Measurements from ENCODE around the gene MRPL41.
A peak's percentile ranks its signal among the peaks of the same experiment; 100 is the strongest.

Gene MRPL41

DNA sequence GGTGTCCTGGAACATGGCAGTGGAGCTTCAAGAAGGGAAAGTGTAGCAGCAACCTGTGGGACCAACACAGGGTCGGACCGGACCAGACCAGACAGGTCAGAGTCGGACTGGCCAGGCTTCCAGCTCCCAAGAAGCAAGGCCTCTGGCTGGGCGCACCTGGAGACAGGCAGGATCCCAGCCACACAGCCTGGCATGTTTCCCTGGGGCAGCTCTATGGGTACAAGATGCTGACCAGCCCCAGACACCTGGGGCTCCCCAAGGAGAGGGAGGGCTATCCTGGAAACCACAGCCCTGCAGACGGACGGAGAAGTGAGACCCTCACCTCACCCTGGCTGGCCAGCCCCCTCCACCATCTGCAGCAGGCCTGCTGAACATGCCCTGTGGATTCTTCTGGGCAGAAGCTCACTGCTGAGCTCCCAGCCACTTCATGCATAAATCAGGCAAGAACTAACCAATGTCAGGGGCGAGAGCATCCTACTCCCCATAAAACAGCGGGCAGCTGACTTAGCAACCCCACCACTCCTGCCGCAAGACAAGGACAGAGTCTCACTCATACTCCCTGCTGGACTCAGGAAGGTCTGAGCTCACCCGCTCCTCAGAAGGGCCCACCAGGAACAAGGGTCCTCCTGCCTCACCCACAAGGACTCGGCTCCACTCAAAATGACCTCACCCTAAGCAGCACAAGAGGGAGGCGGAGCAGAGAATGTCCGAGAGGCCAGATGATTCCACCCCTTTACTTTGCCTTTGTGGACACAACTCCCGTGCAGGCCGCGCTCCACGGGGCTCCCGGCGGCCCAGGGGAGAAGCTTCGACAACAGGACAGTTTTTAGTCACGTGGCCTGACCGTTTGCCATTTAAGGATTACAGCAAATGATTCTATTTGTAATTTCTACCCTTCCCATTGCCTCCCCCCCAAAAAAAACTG is 29.9 kb downstream of the MRPL41 start:
- no peak for FAIRE-seq
- TF ChIP-seq TAF1 (IDR thresholded peaks at IDR 0.05; ENCODE audit: low read depth, low read length) = no peak
- TF ChIP-seq SPI1 (IDR thresholded peaks at IDR 0.05; ENCODE audit: low read depth, low read length) = no peak
- no peak for TF ChIP-seq POU2F2 (IDR thresholded peaks at IDR 0.05; ENCODE audit: low read depth, low read length)
- no peak for DNase-seq (ENCODE audit: insufficient read length, low spot score)

DNA sequence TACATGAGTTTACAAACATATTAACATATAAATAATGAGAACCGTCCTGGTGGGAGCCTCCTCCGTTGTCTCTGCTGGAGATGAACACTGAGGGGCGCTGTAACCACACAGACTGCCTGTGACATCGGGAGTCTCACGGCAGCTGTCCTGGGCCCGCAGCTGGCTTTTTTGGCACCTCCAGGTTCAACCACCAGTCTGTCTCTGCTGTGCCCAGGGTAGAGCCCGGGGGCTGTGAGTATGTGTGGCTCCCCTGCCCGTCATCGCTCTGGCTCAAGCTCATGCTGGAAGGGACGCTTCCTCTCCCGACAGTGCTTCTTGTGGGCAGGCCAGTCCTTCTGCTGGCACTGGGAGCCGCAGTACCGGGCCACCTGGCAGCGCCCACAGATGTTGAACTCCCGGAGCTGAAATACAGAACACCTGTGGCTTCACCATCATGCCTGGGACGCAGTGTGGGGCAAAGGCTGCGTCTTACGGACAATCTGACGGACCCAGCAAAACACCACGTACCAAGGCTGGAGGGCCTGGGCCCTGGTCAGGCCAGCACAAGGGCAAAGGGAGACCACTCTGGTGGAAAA is 30.7 kb downstream of the MRPL41 start:
- no peak for FAIRE-seq
- DNase-seq (ENCODE audit: insufficient read length, low spot score) = no peak
- TF ChIP-seq TAF1 (IDR thresholded peaks at IDR 0.05; ENCODE audit: low read depth, low read length) (no peak), PAX5 (IDR thresholded peaks at IDR 0.05; ENCODE audit: insufficient read depth, low read length, severe bottlenecking) (no peak), POLR2A (IDR thresholded peaks at IDR 0.05; ENCODE audit: low read depth, low read length) (no peak), SPI1 (IDR thresholded peaks at IDR 0.05; ENCODE audit: low read depth, low read length) (no peak)

DNA sequence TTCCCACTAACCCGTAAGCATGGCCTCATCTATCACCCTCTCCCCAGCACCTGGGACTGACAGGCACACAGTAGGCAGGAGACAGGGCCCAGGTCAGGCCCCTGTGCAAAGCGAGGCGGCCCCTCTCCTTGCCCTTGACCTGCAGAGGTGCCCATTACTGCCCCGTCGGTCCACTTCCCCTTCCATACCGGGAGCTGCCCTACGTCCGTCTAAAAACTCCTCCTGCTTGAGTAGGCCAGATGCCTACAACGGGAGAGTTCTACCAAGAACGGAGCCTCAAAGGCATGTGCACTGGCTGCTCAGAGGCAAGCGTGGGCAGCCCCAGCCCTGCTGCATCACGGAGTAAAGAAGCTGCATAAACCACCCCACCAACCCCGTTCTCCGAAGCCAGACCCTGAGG is 31.7 kb downstream of the MRPL41 start:
- FAIRE-seq (no peak), DNase-seq (ENCODE audit: insufficient read length, low spot score) (no peak)
- TF ChIP-seq POU2F2 (IDR thresholded peaks at IDR 0.05; ENCODE audit: low read depth, low read length) (no peak), TAF1 (IDR thresholded peaks at IDR 0.05; ENCODE audit: low read depth, low read length) (no peak), PAX5 (IDR thresholded peaks at IDR 0.05; ENCODE audit: insufficient read depth, low read length, severe bottlenecking) (no peak), POLR2AphosphoS5 (IDR thresholded peaks at IDR 0.05; ENCODE audit: low read depth, low read length) (no peak), POLR2A (IDR thresholded peaks at IDR 0.05; ENCODE audit: low read depth, low read length) (no peak), SPI1 (IDR thresholded peaks at IDR 0.05; ENCODE audit: low read depth, low read length) (no peak)

DNA sequence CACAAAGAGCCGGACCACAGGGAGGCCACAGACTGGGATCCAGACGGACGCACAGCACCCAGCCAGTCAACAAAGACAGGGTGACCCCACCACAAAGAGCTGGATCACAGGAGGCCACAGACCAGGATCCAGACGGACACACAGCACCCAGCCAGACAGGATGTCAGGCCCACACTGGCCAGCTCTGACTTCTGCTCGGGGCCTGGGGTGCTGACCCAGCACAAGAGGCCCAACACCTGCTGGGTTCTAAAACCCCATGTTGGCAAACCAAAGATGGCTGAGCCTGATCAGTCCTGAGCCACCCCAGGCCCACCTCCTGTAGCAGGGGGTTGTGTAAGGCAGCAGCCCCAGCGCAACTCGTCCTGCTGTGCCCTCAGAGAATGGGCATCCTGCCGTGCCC is 32.3 kb downstream of the MRPL41 start:
- FAIRE-seq (no peak), DNase-seq (ENCODE audit: insufficient read length, low spot score) (no peak)
- TF ChIP-seq POLR2AphosphoS5 (IDR thresholded peaks at IDR 0.05; ENCODE audit: low read depth, low read length) (no peak), TAF1 (IDR thresholded peaks at IDR 0.05; ENCODE audit: low read depth, low read length) (no peak), POLR2A (IDR thresholded peaks at IDR 0.05; ENCODE audit: low read depth, low read length) (no peak), PAX5 (IDR thresholded peaks at IDR 0.05; ENCODE audit: insufficient read depth, low read length, severe bottlenecking) (no peak), SPI1 (IDR thresholded peaks at IDR 0.05; ENCODE audit: low read depth, low read length) (no peak), POU2F2 (IDR thresholded peaks at IDR 0.05; ENCODE audit: low read depth, low read length) (no peak)

DNA sequence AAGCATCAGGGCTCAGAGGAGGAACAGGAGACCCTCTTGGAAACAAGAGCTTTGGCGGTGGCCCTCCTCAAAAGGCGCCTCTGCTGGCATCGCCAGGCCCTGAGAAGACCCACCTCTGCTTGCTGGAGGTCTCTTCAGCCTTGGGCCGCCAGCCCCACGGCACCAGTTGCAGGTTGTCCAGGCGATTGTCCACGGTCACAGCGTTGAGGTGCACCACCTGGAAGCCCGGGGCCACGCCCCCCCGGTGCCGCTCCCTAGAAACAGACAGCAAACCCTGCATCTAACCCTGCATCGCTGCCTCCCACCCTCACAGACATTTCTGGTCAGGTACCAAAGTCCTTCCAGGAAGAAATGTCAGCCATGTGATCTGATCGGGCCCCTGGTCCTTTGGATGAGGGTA is 35.2 kb downstream of the MRPL41 start:
- no peak for TF ChIP-seq POLR2AphosphoS5 (IDR thresholded peaks at IDR 0.05; ENCODE audit: low read depth, low read length)
- no peak for TF ChIP-seq POLR2A (IDR thresholded peaks at IDR 0.05; ENCODE audit: low read depth, low read length)
- TF ChIP-seq SPI1 (IDR thresholded peaks at IDR 0.05; ENCODE audit: low read depth, low read length) = no peak
- TF ChIP-seq PAX5 (IDR thresholded peaks at IDR 0.05; ENCODE audit: insufficient read depth, low read length, severe bottlenecking) = no peak
- TF ChIP-seq TAF1 (IDR thresholded peaks at IDR 0.05; ENCODE audit: low read depth, low read length) = no peak
- TF ChIP-seq POU2F2 (IDR thresholded peaks at IDR 0.05; ENCODE audit: low read depth, low read length) = no peak
- DNase-seq (ENCODE audit: insufficient read length, low spot score) (no peak), FAIRE-seq (no peak)

DNA sequence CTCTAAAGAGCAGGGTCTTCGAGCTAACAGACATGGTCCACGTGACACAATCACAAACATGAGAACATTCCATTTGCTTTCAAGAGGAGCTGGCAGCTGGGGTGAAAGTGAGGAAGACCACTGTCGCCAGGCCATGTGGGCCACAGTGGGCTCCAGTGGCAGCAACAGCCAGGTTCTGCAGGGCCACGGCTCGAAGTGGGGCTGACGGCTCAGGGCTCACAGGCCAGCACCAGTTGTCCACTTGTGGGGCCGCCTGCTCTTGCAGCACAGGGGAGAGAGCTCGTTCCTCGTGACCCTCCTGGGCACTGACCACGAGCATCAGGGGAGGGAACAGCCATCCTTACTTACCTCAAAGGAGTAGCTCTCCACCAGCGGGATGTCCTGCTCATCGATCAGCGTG is 36.6 kb downstream of the MRPL41 start:
- TF ChIP-seq SPI1 (IDR thresholded peaks at IDR 0.05; ENCODE audit: low read depth, low read length) = no peak
- no peak for TF ChIP-seq POLR2AphosphoS5 (IDR thresholded peaks at IDR 0.05; ENCODE audit: low read depth, low read length)
- TF ChIP-seq TAF1 (IDR thresholded peaks at IDR 0.05; ENCODE audit: low read depth, low read length) = no peak
- no peak for TF ChIP-seq POU2F2 (IDR thresholded peaks at IDR 0.05; ENCODE audit: low read depth, low read length)
- TF ChIP-seq POLR2A (IDR thresholded peaks at IDR 0.05; ENCODE audit: low read depth, low read length) = no peak
- no peak for TF ChIP-seq PAX5 (IDR thresholded peaks at IDR 0.05; ENCODE audit: insufficient read depth, low read length, severe bottlenecking)
- FAIRE-seq (no peak), DNase-seq (ENCODE audit: insufficient read length, low spot score) (no peak)

DNA sequence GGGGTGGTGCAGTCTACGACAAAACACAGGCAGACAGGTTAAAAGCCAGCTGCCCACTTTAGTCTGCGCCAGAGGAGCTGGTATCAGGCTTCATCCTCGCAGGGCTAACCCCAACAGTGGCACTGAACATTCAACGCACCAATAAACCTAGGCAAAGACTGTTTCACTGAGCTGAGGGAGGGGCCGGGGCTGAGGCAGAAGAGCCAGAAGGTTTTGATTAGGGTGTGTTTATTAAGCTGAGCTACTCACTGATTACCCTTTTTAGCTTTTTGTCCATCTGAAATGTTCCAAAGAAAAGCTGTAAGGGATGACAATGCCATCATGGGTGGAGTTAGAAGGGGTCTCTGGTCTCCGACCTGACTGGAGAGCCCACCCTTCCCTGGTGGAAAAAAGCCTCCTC is 37.2 kb downstream of the MRPL41 start:
- TF ChIP-seq TAF1 (IDR thresholded peaks at IDR 0.05; ENCODE audit: low read depth, low read length) (no peak), POLR2AphosphoS5 (IDR thresholded peaks at IDR 0.05; ENCODE audit: low read depth, low read length) (no peak), SPI1 (IDR thresholded peaks at IDR 0.05; ENCODE audit: low read depth, low read length) (no peak), PAX5 (IDR thresholded peaks at IDR 0.05; ENCODE audit: insufficient read depth, low read length, severe bottlenecking) (no peak), POLR2A (IDR thresholded peaks at IDR 0.05; ENCODE audit: low read depth, low read length) (no peak), POU2F2 (IDR thresholded peaks at IDR 0.05; ENCODE audit: low read depth, low read length) (no peak)
- FAIRE-seq (no peak), DNase-seq (ENCODE audit: insufficient read length, low spot score) (no peak)

DNA sequence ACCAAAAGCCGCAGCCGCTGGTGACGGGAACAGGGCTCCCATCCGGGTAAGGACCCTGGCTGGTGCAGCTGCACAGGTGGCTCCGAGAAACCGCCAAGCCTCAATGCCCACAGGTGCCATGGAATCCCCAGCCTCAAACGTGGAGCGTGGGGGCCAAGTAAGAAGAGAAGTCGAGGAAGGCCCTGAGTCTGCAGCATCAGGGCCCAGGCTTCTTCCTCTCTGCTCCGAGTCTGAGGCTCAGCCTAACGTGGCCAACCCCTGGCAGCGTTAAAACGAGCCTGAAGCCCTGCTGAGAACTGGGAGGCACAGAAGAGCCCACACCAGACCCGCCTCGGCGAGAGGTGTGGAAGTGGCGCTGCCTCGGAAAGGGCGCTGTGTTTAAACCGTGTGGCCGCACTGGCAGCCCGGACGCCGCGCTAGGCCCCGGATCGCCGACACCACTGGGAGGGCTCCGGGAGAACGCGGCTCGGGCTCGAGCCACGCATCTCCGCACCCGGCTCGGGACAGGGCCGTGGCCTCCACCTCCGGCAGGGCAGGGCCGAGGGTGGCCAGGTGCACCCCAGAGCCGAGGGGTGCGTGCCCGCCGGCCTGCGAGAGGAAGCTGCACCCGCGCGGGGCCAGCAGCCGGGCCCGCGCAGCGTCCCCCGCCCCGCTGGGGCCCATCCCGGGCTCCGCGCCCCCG is 37.9 kb downstream of the MRPL41 start:
- FAIRE-seq (peak; percentile 70), DNase-seq (ENCODE audit: insufficient read length, low spot score) (peak; percentile 52)
- TF ChIP-seq PAX5 (IDR thresholded peaks at IDR 0.05; ENCODE audit: insufficient read depth, low read length, severe bottlenecking) (no peak), POLR2AphosphoS5 (IDR thresholded peaks at IDR 0.05; ENCODE audit: low read depth, low read length) (no peak), SPI1 (IDR thresholded peaks at IDR 0.05; ENCODE audit: low read depth, low read length) (no peak), POU2F2 (IDR thresholded peaks at IDR 0.05; ENCODE audit: low read depth, low read length) (no peak), POLR2A (IDR thresholded peaks at IDR 0.05; ENCODE audit: low read depth, low read length) (no peak), TAF1 (IDR thresholded peaks at IDR 0.05; ENCODE audit: low read depth, low read length) (no peak)

DNA sequence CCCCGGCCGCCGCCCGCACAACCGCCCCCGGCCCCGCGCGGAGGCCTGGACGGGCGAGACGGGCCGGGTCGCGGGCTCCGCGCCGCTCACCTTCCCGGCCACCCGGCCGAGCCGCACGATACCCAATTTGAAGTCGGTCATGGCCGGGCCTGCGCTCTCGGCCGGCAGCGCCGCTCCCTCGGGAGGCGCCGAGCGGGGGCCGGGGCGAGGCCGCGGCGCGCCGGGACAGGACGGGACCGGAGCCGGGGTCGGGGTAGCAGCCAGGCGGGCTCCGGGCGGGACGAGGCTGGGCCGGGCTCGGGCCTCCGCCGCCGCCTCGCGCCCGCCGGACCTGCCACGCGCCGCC is 38.4 kb downstream of the MRPL41 start:
- DNase-seq (ENCODE audit: insufficient read length, low spot score) (no peak), FAIRE-seq (no peak)
- TF ChIP-seq SPI1 (IDR thresholded peaks at IDR 0.05; ENCODE audit: low read depth, low read length) (no peak), POLR2A (IDR thresholded peaks at IDR 0.05; ENCODE audit: low read depth, low read length) (no peak), PAX5 (IDR thresholded peaks at IDR 0.05; ENCODE audit: insufficient read depth, low read length, severe bottlenecking) (no peak), POLR2AphosphoS5 (IDR thresholded peaks at IDR 0.05; ENCODE audit: low read depth, low read length) (no peak), TAF1 (IDR thresholded peaks at IDR 0.05; ENCODE audit: low read depth, low read length) (no peak), POU2F2 (IDR thresholded peaks at IDR 0.05; ENCODE audit: low read depth, low read length) (no peak)
